Esophagus muscularis mucosa (tissue), 3 donors: ENCODE data around the gene MAP3K14.

Source experiments
- CTCF ChIP-seq, 3 experiments: fragments of 200-600 bp in 2 of 3; fragments of 450-650 bp in 1 of 3; sonication (generic) in 2 of 3; IDR thresholded peaks; one replicate each; pipeline ENCODE4 v1.5.1; 2017 to 2019; ENCODE audit warnings: antibody characterized with exemption in 3 of 3, mild to moderate bottlenecking in 2 of 3, moderate library complexity in 1 of 3
- POLR2A ChIP-seq: fragments of 450-650 bp; IDR thresholded peaks from one replicate; pipeline ENCODE4 v1.6.1; 2017; ENCODE audit warnings: antibody characterized with exemption, moderate library complexity, mild to moderate bottlenecking, low read depth

- TF ChIP-seq POLR2A (no peak), CTCF (IDR thresholded peaks at IDR 0.05) (no peak)
Observed at GRCh38 chr17:45351831-45352230, 35.0 kb upstream of the MAP3K14 start.
